GM12878 (cell line): Measurements from ENCODE around the gene ZNF548. TPM values are rescaled to one million over a fixed set of nuclear protein-coding genes. Genes with fewer than 3 reads are reported as not detected.

ENCODE experiments used
- ASH2L ChIP-seq: fragments of 300-600, 200-600 bp; sonication (generic); IDR thresholded peaks from 2 replicates; pipeline ENCODE4 v1.6.1; 2017; ENCODE audit warnings: low read depth, mild to moderate bottlenecking, borderline replicate concordance
- CBX5 ChIP-seq: sonication (generic); IDR thresholded peaks from 2 replicates; pipeline ENCODE4 v1.6.1; 2016; ENCODE audit warnings: low read depth, moderate library complexity, mild to moderate bottlenecking, inconsistent platforms
- CHD2 ChIP-seq: IDR thresholded peaks from 2 replicates; pipeline ENCODE4 v1.6.1; 2011; ENCODE audit warnings: low read depth, low read length, improper control_type of control experiment, borderline replicate concordance
- ESRRA ChIP-seq: IDR thresholded peaks from 2 replicates; pipeline ENCODE4 v1.6.1; 2012; ENCODE audit warnings: mild to moderate bottlenecking, low read length, improper control_type of control experiment
- KDM1A ChIP-seq: fragments of 200-600 bp; sonication (generic); IDR thresholded peaks from 2 replicates; pipeline ENCODE4 v1.6.1; 2016; ENCODE audit warnings: borderline replicate concordance
- MEF2A ChIP-seq: IDR thresholded peaks from 2 replicates; pipeline ENCODE4 v1.6.1; 2011; ENCODE audit warnings: low read depth, mild to moderate bottlenecking, low read length, moderate library complexity; ENCODE audit not compliant: insufficient read depth
- MTA3 ChIP-seq: IDR thresholded peaks from 2 replicates; pipeline ENCODE4 v1.6.1; 2012; ENCODE audit warnings: low read length, inconsistent platforms, borderline replicate concordance
- MYB ChIP-seq: fragments of 150-350 bp; IDR thresholded peaks from 2 replicates; pipeline ENCODE4 v1.6.1; 2014; ENCODE audit warnings: mild to moderate bottlenecking, low read depth, low read length, borderline replicate concordance
- NRF1 ChIP-seq: conservative IDR thresholded peaks from 2 replicates; pipeline ENCODE4 v1.6.1; 2011; ENCODE audit warnings: mild to moderate bottlenecking, low read depth, low read length, improper control_type of control experiment
- RB1 ChIP-seq: fragments of 450-650 bp; formaldehyde crosslinking; IDR thresholded peaks from 2 replicates; pipeline ENCODE4 v1.6.1; 2017; ENCODE audit warnings: mild to moderate bottlenecking, borderline replicate concordance
- ZNF274 ChIP-seq: IDR thresholded peaks from one replicate; pipeline ENCODE4 v1.8.0; 2011; ENCODE audit not compliant: insufficient read length, insufficient read depth
- ZNF384 ChIP-seq: IDR thresholded peaks from 2 replicates; pipeline ENCODE4 v1.6.1; 2012; ENCODE audit warnings: low read depth, mild to moderate bottlenecking, low read length, improper control_type of control experiment, borderline replicate concordance
- polyA plus RNA-seq, 11 experiments: library from polyadenylated mRNA; depleted of rRNA in 4 of 11; unstranded in 6 of 11; stranded (reverse) in 5 of 11; fragments of >200 nt; fragmentation: Nextera tagmentation in 4 of 11; fragmentation: Illumina TruSeq in 1 of 11; extraction: Ambion mirVana in 4 of 11; extraction: Trizol in 1 of 11; gene quantifications; 1 replicate in 1 of 11; 2 replicates in 10 of 11; pipeline versions ENCODE4 v1.2.1 to v1.2.3, GENCODE V29; 2011 to 2016; ENCODE audit warnings: inconsistent platforms in 2 of 11, missing spikeins in 2 of 11, low read depth in 1 of 11
- total RNA-seq, 4 experiments: library from RNA; depleted of rRNA in 3 of 4; stranded (reverse); fragments of >200 nt in 3 of 4; fragmentation: Illumina TruSeq in 1 of 4; extraction: Trizol in 1 of 4; gene quantifications; 2 replicates each; pipeline versions ENCODE4 v1.2.1 to v1.2.3, GENCODE V29; 2013 to 2021
- TF ChIP-seq, protein P1 (sequence below): IDR thresholded peaks from 2 replicates; pipeline ENCODE4 v1.6.1; 2012; ENCODE audit warnings: low read depth, low read length, improper control_type of control experiment
- TF ChIP-seq, protein P2 (sequence below): fragments of 150-350 bp; IDR thresholded peaks from 2 replicates; pipeline ENCODE4 v1.6.1; 2016; ENCODE audit warnings: low read depth, low read length
- TF ChIP-seq, protein P3 (sequence below): fragments of 450-650 bp; IDR thresholded peaks from 2 replicates; pipeline ENCODE4 v1.6.1; 2016; ENCODE audit warnings: mild to moderate bottlenecking, moderate library complexity, borderline replicate concordance
- TF ChIP-seq, protein P4 (sequence below): IDR thresholded peaks from 2 replicates; pipeline ENCODE4 v1.6.1; 2011; ENCODE audit warnings: borderline replicate concordance, low read depth, mild to moderate bottlenecking, moderate library complexity, mixed read lengths, low read length; ENCODE audit not compliant: insufficient read depth; ENCODE audit errors: extremely low read length

ZNF548 gene
- total and polyA plus RNA-seq, 10 of the 15 experiments (the other 5 are each of a cell fraction or from before 2014, with no cell fraction given): 3.9 to 44.8 (median 16.5) TPM

DNA sequence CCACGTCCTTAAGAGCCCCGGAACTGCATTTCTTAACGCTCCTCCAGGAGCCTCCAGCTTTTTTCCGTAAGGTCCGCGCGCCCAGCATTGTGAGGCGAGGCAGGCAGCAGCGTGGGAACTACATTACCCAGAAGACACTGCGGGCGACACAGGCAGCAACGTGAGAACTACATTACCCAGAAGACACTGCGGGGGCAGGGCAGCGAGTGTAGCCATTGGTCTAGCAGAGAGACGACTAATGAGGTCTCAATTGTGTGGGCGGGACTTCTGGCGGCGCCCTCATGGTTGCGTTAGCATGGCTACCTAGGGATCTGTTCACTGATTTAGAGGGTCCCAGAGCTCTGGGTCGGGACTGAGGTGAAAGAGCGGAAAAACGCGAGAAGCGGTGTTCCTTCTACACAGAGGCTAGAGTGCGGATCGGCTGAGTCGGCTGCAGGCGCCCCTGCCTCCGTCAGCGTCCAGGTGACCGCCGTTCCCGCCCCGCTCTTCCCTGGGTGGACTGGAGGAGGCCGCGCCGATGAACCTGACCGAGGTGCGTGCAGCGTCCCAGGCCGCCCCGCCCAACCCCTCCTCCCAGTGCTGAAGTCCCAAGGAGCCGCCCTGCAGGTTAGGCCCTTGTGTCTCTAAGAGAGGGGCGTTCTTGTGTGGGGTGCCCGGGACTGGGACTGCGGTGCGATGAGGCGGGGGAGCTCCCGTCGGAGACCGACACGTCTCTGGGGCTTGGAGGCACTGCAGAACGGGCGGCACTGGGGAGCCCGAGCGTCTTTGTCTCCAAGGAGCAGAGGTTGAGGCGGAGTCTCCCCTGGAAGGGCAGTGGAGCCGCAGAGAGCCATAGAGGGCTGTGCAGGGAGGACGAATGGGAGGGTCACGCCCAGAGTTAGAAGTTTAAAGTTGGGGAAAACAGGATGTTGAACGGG lies 45.7 kb downstream of the ZNF548 start, which contains the start of gene ZNF749 (continued):
- TF ChIP-seq, protein P1, sequence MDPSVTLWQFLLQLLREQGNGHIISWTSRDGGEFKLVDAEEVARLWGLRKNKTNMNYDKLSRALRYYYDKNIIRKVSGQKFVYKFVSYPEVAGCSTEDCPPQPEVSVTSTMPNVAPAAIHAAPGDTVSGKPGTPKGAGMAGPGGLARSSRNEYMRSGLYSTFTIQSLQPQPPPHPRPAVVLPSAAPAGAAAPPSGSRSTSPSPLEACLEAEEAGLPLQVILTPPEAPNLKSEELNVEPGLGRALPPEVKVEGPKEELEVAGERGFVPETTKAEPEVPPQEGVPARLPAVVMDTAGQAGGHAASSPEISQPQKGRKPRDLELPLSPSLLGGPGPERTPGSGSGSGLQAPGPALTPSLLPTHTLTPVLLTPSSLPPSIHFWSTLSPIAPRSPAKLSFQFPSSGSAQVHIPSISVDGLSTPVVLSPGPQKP: peak; percentile 57; the same call in 1 of the 2 replicates
- TF ChIP-seq RB1 (no peak), CBX5 (no peak), ASH2L (no peak), ZNF384 (no peak), CHD2 (peak; percentile 87), ZNF274 (no peak), MTA3 (no peak), MYB (no peak), NRF1 (no peak), KDM1A (no peak), ESRRA (no peak), MEF2A (no peak)
- TF ChIP-seq, protein P2, sequence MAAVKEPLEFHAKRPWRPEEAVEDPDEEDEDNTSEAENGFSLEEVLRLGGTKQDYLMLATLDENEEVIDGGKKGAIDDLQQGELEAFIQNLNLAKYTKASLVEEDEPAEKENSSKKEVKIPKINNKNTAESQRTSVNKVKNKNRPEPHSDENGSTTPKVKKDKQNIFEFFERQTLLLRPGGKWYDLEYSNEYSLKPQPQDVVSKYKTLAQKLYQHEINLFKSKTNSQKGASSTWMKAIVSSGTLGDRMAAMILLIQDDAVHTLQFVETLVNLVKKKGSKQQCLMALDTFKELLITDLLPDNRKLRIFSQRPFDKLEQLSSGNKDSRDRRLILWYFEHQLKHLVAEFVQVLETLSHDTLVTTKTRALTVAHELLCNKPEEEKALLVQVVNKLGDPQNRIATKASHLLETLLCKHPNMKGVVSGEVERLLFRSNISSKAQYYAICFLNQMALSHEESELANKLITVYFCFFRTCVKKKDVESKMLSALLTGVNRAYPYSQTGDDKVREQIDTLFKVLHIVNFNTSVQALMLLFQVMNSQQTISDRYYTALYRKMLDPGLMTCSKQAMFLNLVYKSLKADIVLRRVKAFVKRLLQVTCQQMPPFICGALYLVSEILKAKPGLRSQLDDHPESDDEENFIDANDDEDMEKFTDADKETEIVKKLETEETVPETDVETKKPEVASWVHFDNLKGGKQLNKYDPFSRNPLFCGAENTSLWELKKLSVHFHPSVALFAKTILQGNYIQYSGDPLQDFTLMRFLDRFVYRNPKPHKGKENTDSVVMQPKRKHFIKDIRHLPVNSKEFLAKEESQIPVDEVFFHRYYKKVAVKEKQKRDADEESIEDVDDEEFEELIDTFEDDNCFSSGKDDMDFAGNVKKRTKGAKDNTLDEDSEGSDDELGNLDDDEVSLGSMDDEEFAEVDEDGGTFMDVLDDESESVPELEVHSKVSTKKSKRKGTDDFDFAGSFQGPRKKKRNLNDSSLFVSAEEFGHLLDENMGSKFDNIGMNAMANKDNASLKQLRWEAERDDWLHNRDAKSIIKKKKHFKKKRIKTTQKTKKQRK: no peak
- TF ChIP-seq, protein P3, sequence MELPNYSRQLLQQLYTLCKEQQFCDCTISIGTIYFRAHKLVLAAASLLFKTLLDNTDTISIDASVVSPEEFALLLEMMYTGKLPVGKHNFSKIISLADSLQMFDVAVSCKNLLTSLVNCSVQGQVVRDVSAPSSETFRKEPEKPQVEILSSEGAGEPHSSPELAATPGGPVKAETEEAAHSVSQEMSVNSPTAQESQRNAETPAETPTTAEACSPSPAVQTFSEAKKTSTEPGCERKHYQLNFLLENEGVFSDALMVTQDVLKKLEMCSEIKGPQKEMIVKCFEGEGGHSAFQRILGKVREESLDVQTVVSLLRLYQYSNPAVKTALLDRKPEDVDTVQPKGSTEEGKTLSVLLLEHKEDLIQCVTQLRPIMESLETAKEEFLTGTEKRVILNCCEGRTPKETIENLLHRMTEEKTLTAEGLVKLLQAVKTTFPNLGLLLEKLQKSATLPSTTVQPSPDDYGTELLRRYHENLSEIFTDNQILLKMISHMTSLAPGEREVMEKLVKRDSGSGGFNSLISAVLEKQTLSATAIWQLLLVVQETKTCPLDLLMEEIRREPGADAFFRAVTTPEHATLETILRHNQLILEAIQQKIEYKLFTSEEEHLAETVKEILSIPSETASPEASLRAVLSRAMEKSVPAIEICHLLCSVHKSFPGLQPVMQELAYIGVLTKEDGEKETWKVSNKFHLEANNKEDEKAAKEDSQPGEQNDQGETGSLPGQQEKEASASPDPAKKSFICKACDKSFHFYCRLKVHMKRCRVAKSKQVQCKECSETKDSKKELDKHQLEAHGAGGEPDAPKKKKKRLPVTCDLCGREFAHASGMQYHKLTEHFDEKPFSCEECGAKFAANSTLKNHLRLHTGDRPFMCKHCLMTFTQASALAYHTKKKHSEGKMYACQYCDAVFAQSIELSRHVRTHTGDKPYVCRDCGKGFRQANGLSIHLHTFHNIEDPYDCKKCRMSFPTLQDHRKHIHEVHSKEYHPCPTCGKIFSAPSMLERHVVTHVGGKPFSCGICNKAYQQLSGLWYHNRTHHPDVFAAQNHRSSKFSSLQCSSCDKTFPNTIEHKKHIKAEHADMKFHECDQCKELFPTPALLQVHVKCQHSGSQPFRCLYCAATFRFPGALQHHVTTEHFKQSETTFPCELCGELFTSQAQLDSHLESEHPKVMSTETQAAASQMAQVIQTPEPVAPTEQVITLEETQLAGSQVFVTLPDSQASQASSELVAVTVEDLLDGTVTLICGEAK: peak; percentile 78
- TF ChIP-seq, protein P4, sequence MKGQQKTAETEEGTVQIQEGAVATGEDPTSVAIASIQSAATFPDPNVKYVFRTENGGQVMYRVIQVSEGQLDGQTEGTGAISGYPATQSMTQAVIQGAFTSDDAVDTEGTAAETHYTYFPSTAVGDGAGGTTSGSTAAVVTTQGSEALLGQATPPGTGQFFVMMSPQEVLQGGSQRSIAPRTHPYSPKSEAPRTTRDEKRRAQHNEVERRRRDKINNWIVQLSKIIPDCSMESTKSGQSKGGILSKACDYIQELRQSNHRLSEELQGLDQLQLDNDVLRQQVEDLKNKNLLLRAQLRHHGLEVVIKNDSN: no peak
